Measurements from ENCODE around the gene ELMOD1.

DNA sequence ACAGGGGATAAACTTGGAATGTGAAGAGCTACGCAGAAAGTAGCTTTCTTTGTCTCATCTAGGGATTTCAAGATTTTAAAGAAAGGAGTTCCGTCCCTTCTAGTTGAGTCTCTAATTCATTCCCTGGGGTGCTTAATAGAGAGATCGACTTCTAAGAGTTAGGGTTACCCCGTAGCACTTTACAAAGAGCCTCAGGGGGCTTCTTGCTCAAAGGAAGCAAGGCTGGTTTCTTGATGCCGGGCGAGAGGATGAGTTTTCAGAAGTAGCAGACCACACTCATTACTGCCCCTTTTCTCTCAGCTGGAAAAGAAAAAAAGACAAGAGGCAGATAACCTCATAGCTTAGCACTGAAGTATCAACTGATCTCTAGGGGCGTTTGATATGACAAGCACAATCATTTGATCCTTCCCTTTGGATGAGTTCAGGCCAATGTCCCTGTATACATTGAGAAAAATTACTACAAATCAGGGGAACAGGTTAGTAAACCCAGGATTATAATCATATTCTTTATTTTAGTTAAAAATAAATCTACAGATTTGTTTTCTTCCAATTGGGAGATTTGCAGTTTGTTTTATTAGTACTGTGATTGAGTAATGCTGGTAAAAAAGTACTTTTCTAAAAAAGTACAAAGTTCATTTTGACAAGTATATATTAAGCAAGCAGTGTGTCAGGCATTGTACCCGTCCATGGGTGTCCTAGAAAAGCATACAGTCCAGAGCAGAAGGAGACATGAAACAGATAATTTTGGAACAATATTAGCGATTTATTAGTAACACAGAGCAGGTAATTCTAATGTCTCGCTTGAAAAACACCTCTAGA lies 18.7 kb downstream of the ELMOD1 start:
- TF ChIP-seq, protein P1, sequence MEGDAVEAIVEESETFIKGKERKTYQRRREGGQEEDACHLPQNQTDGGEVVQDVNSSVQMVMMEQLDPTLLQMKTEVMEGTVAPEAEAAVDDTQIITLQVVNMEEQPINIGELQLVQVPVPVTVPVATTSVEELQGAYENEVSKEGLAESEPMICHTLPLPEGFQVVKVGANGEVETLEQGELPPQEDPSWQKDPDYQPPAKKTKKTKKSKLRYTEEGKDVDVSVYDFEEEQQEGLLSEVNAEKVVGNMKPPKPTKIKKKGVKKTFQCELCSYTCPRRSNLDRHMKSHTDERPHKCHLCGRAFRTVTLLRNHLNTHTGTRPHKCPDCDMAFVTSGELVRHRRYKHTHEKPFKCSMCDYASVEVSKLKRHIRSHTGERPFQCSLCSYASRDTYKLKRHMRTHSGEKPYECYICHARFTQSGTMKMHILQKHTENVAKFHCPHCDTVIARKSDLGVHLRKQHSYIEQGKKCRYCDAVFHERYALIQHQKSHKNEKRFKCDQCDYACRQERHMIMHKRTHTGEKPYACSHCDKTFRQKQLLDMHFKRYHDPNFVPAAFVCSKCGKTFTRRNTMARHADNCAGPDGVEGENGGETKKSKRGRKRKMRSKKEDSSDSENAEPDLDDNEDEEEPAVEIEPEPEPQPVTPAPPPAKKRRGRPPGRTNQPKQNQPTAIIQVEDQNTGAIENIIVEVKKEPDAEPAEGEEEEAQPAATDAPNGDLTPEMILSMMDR (IDR thresholded peaks at IDR 0.05; ENCODE audit: poor library complexity), result no peak
- TF ChIP-seq EZH2 (IDR thresholded peaks at IDR 0.05; ENCODE audit: borderline replicate concordance), result no peak
